ENCODE data around the gene SF3A2. TPM values are rescaled to one million over a fixed set of nuclear protein-coding genes. Genes with fewer than 3 reads are reported as not detected.
A peak's percentile ranks its signal among the peaks of the same experiment; 100 is the strongest.

Gene SF3A2
- total and polyA plus RNA-seq, 10 of the 15 experiments (the other 5 are each of a cell fraction or from before 2014, with no cell fraction given) = 0.33 to 143 (median 30.6) TPM

DNA sequence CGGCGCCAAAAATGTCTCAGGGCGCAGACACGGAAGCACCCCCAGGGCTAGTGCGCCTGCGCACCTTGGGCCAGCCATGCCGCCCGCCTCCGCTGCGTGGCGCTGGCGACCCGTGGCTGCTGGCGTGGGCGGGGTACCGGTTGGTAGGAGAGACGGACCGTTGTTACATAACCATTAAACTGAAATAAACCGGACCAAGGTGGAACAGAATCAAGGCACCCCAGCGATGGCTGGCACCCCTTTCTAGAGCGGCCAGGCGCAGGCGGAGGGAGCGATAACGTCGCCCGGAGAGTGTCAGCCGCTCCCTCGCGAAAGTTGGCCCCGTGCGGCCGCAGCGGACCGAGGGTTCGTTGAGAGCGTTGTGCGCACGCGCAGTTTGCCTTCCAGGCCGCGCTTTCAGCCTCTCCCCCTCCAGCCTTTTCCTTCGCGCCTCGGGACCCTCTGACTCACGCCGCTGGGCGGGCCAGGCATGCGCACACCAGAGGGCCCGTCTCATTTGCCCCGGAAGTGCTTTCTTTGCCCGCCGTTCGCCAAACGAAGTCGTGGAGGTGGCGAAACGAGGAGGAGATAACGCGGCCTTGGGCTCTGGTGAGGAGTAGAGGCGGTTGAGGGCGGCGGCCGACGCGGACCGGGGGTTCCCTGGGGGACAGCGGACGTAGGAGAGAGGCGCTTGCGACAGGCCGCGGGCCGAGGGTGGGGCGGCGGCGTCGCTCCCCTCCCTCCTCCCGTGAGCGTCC is at the start of gene SF3A2, which contains the start of gene PLEKHJ1 (continued):
- TF ChIP-seq EED (IDR thresholded peaks at IDR 0.05; ENCODE audit: low read depth) (no peak), CBX3 (IDR thresholded peaks at IDR 0.05; ENCODE audit: borderline replicate concordance, low read depth) (no peak), CEBPB (IDR thresholded peaks at IDR 0.05; ENCODE audit: borderline replicate concordance in 1 of 2, low read depth in 2 of 2, low read length in 2 of 2) (no peak), EP300 (IDR thresholded peaks at IDR 0.05; ENCODE audit: borderline replicate concordance in 1 of 2, control insufficient read depth in 1 of 2, low read depth in 2 of 2, low read length in 2 of 2) (no peak), ZBED1 (IDR thresholded peaks at IDR 0.05; ENCODE audit: borderline replicate concordance) (no peak), STAT3 (IDR thresholded peaks at IDR 0.05; ENCODE audit: low read depth, low read length) (no peak), NFXL1 (IDR thresholded peaks at IDR 0.05; ENCODE audit: borderline replicate concordance) (no peak), NRF1 (conservative IDR thresholded peaks at IDR 0.05; ENCODE audit: low read depth, low read length) (peak; percentile 76), NBN (IDR thresholded peaks at IDR 0.05) (peak; percentile 88), YY1 (IDR thresholded peaks at IDR 0.05; ENCODE audit: low read depth, low read length) (no peak), DPF2 (IDR thresholded peaks at IDR 0.05) (peak; percentile 84), LARP7 (IDR thresholded peaks at IDR 0.05) (peak; percentile 81), BACH1 (IDR thresholded peaks at IDR 0.05; ENCODE audit: borderline replicate concordance) (peak; percentile 33; the same call in 1 of the 2 replicates), NFYB (IDR thresholded peaks at IDR 0.05; ENCODE audit: insufficient read depth, low read depth, low read length) (0 out of 2 replicates have a peak, but pooled peaks have one; percentile 16), STAT1 (conservative IDR thresholded peaks at IDR 0.05) (peak; percentile 95), CREB1 (IDR thresholded peaks at IDR 0.05; ENCODE audit: low read depth) (0 out of 2 replicates have a peak, but pooled peaks have one; percentile 43)
- TF ChIP-seq, protein P1, sequence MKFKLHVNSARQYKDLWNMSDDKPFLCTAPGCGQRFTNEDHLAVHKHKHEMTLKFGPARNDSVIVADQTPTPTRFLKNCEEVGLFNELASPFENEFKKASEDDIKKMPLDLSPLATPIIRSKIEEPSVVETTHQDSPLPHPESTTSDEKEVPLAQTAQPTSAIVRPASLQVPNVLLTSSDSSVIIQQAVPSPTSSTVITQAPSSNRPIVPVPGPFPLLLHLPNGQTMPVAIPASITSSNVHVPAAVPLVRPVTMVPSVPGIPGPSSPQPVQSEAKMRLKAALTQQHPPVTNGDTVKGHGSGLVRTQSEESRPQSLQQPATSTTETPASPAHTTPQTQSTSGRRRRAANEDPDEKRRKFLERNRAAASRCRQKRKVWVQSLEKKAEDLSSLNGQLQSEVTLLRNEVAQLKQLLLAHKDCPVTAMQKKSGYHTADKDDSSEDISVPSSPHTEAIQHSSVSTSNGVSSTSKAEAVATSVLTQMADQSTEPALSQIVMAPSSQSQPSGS (IDR thresholded peaks at IDR 0.05; ENCODE audit: low read length) = no peak
- TF ChIP-seq, protein P2, sequence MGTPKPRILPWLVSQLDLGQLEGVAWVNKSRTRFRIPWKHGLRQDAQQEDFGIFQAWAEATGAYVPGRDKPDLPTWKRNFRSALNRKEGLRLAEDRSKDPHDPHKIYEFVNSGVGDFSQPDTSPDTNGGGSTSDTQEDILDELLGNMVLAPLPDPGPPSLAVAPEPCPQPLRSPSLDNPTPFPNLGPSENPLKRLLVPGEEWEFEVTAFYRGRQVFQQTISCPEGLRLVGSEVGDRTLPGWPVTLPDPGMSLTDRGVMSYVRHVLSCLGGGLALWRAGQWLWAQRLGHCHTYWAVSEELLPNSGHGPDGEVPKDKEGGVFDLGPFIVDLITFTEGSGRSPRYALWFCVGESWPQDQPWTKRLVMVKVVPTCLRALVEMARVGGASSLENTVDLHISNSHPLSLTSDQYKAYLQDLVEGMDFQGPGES (IDR thresholded peaks at IDR 0.05) = peak; percentile 30; the same call in 1 of the 2 replicates
